ENCODE measurements around the gene CNTN4.

The CNTN4 gene

GRCh38 chr3:2261747-2262146 lies 163.1 kb downstream of the CNTN4 start:
- DNase-seq (ENCODE audit: low read depth, low spot score): no peak

- no peak for DNase-seq (ENCODE audit: low read depth, low spot score)
Observed at GRCh38 chr3:2262204-2262603, 163.5 kb downstream of the CNTN4 start.

GRCh38 chr3:2266606-2267005 lies 167.9 kb downstream of the CNTN4 start:
- no peak for DNase-seq (ENCODE audit: low read depth, low spot score)

DNA sequence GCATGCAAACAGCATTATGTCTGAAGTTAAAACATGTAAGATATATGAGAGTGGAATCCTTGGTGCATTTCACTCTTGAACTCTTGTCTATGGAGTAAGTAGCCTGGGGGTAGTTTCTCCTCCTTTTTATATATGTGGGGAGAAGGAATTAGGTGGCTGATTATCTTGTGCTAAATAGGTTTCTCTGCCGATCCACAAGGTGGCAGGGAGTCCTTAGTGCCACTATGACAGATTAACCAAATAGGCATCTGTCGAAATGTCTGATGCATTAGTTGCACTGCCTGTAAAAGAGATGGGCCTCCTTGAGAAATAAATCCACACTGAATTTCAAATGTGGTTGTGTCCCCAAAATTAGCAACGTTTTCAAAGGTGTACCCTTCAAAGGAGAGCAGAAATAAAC lies 170.1 kb downstream of the CNTN4 start:
- no peak for DNase-seq (ENCODE audit: low read depth, low spot score)

DNA sequence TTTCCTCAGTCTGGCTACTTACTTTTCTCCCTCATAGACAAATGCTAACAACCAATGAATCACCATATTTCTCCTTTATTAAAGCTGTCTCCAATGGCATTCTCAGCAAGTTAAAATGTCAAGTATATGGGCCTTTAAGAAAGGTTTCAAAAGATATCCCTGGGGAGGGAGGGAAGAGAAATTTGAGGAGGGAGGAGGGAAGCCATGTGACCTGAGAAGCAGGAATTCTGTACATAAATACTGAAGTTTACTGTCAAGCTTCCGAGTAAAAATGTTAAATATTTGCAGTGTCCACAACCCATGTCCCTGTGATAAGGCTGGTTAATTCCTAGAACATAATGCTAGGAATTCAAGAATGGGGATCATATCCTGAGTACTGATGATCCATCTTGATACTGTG lies 175.9 kb downstream of the CNTN4 start:
- no peak for DNase-seq (ENCODE audit: low read depth, low spot score)

DNA sequence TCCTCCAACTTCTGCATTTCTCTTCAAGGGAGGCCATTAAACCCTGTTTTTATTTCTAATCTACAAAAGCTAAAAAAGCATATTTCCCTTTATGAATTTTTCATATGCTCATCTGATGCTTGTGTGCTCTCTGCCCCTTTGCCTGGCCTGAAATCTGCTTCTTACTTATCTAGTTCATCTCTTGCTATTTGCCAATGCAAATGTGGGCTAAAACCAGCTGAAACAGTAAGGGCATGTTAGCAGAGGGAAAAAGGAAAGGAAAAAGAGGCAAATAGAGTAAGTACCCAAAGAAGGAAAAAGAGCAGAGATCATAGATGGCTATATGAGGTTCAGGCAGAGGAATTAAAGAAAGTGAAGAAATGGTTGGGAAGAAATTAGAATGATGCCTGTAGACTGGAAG lies 185.2 kb downstream of the CNTN4 start:
- no peak for DNase-seq (ENCODE audit: low read depth, low spot score)

DNA sequence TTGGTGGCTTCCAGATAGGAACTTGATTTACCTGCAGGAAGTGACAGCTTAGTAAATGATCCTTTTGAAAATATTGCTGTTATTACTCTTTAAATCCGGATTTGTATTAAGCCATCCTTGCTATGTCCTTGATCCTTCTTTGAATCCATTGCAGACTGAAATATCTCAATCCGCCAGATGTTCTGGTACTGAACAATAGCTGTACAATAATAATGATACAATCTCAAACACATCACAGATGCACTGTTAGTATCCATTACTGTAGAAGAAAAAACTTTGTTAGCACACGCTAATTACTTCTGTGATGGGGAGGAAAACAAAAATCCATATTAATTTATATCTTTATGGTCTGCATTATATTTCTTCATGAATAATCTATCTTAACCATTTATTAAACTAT lies 202.3 kb downstream of the CNTN4 start:
- no peak for DNase-seq (ENCODE audit: low read depth, low spot score)

DNA sequence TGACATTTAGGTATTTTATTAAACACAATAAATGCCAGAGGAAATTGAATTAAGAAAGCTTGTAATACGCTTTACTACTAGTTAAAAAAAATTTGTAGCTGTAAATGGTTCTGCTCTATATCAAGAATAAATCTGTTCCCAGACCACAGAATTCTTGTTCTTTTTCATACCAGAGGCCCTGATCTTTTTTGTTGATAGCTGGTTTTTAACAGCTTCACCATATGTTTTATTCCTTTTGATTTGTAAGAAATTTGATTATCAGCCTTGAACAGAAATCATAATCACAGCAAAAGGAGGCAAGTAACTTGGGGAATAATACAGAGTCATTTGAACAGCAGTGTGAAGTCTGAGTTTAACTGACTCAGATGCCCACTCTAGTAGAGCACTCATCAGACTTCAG lies 202.7 kb downstream of the CNTN4 start:
- no peak for DNase-seq (ENCODE audit: low read depth, low spot score)

GRCh38 chr3:2303566-2303965 lies 204.9 kb downstream of the CNTN4 start:
- DNase-seq (ENCODE audit: low read depth, low spot score): peak; percentile 32

DNA sequence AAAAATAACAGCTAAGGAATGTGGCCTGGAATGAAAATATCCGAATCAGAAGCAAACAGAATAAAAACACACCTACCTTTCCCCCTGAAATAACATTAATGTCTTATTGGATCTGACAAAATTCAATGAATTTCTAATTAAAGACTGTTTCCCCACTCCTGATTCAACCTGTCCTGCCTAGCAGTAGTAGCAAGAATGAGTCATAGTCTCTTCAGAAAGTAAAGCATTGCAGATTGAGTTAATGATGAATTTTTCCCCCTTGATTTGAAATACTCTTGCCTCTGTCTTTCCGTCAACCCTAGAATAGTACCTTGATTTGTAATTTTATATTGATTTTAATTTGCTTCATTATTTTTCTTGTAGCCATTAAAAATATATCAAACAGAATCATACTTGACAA lies 212.4 kb downstream of the CNTN4 start:
- DNase-seq (ENCODE audit: low read depth, low spot score): no peak

- no peak for DNase-seq (ENCODE audit: low read depth, low spot score)
Observed at GRCh38 chr3:2317521-2317920, 218.9 kb downstream of the CNTN4 start.

GRCh38 chr3:2334921-2335320 lies 236.3 kb downstream of the CNTN4 start:
- no peak for DNase-seq (ENCODE audit: low read depth, low spot score)

GRCh38 chr3:2343031-2343682 lies 244.5 kb downstream of the CNTN4 start:
- DNase-seq (ENCODE audit: low read depth, low spot score): no peak

DNA sequence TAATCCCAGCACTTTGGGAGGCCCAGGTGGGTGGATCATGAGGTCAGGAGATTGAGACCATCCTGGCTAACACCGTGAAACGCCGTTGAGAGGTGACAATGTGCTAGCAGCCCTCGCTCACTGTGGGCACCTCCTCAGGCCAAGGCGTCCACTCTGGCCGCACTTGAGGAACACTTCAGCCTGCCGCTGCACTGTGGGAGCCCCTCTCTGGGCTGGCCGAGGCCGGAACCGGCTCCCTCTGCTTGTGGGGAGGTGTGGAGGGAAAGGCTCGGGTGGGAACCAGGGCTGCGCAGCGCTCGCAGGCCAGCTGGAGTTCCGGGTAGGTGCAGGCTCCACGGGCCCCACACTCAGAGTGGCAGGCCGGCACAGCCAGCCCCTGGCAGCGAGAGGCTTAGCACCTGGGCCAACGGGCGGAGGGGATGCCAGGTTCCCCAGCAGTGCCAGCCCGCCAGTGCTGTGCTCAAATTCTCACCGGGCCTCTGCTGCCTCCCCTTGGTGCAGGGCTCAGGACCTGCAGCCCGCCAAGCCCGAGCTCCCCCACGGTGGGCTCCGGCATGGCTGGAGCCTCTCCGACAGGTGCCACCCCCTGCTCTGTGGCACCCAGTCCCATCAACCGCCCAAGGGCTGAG lies 253.6 kb downstream of the CNTN4 start:
- DNase-seq (ENCODE audit: low read depth, low spot score): no peak

DNA sequence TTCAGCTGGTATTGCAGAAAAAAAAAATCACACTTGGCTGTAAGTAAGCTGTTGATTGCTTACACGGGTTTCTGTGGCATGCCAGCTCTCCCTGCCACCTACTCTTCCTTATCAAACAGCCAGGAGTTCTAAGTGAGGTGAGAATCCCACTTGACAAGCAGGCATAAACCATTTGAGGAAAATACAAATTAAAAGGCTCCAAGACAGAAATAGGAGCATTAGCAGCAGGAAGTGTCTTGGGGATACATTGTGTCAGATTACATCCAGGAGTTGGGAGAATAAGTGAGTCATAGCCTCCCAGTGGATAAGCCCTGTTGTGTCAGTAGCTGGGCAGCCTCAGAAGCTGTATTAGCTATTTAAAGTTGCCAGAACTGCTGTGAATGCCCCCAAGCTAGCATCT lies 256.0 kb downstream of the CNTN4 start:
- DNase-seq (ENCODE audit: low read depth, low spot score): peak; percentile 37

GRCh38 chr3:2356298-2356950 lies 257.8 kb downstream of the CNTN4 start:
- DNase-seq (ENCODE audit: low read depth, low spot score): no peak

GRCh38 chr3:2360815-2361214 lies 262.1 kb downstream of the CNTN4 start:
- no peak for DNase-seq (ENCODE audit: low read depth, low spot score)

DNA sequence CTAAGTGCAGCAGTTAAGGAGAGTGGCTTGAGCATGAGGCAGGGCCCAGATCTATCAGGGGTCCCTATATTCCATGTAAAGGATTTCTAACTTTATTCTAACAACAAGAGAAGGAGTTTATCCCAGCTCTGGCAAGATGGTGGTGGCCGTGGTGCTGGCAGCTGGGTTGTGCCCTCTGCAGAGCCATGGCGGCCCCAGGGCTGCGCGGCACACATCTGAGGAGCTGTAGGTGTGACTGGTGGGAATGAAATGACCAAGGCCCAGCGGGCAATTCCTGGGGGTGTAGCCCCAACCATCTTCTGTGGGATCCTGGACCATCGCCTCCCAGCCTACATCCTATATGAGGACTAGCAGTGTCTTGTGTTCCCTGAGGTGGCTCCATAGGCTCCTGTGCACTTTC lies 263.5 kb downstream of the CNTN4 start:
- no peak for DNase-seq (ENCODE audit: low read depth, low spot score)

GRCh38 chr3:2363854-2364253 lies 265.2 kb downstream of the CNTN4 start:
- DNase-seq (ENCODE audit: low read depth, low spot score): no peak

GRCh38 chr3:2370317-2370716 lies 271.7 kb downstream of the CNTN4 start:
- DNase-seq (ENCODE audit: low read depth, low spot score): no peak

DNA sequence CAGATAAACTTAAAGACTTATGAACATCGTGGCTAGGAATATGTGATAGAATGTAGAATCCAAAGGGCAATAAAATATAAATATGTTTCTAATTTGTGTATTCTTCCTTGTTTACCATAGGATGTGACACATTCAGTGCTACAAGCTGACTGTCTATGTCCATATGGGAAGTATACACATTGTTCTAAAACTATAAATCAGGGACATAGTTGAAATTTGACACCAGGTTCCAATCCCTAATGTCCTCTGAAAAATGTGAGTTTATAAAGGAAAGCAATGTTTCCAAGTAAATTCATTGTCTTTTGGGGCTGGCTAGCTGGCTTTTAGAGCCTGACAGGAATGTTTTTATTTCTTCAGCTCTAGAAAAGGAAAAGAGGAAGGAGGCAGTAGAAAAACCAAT lies 273.6 kb downstream of the CNTN4 start:
- DNase-seq (ENCODE audit: low read depth, low spot score): no peak

DNA sequence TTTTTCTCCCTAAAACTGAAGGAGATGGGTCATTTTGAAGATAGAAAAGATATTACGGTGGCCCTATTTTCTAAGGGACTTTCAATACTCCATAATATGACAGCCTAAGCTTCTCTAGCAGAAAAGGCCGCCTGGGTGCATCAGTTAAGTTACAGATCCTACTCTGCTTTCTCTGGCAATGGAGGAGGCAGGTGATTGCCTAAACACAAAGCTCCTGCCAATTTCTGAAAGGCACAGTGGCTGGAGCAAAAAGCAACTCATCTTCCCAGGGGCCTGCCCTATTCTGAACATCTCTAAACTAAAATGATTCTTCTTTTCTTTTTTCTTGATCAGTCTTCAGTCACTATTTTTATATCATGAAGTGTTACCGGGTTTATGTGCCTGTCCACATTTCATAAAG lies 276.7 kb downstream of the CNTN4 start:
- no peak for DNase-seq (ENCODE audit: low read depth, low spot score)

DNA sequence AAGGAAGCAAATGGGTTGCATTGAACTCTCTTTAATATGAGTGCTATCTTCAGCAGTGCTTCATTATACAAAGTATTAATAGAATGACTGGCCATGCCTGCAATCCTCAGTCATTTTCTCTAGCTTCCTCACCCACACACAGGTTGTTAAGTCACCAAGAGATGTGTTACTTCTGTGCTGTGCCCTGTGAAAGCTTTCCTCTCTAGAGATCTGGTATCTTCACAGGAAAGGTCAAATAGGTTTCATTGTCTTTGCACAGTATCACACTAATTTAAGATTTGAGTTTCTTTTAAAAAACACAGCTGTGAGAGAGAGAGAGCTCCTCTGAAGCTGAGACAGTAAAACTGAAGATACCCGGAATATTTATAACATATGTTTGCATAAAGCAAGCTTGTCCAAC lies 278.6 kb downstream of the CNTN4 start:
- no peak for DNase-seq (ENCODE audit: low read depth, low spot score)
